ENCODE results near the gene NIP7. TPM values are rescaled to one million over a fixed set of nuclear protein-coding genes. Genes with fewer than 3 reads are reported as not detected.

Gene NIP7
- total RNA-seq, 2 experiments from 2014 or later: 43.3 to 47.1 TPM

- no peaks in the 10 kb centered on the region for H3K9me3 Mint-ChIP-seq
- no peak for DNase-seq
- intact Hi-C loops (cut with micrococcal nuclease): loop anchor here (10.0 kb wide), 1 partner anchor 1045 kb away; no protein-coding TSS in a partner anchor
- H3K27ac Mint-ChIP-seq: no peak overlapping the region
- no peak overlapping the region for H3K4me3 Mint-ChIP-seq
- ChIA-PET CTCF (no interaction called here), POLR2A (no interaction called here)
- no peaks in the 10 kb centered on the region for H3K27me3 Mint-ChIP-seq
- H3K4me1 Mint-ChIP-seq (ENCODE audit: low read depth): peaks cover 12% of the 10 kb centered on the region
- H3K36me3 Mint-ChIP-seq: peaks cover 38% of the 10 kb centered on the region
Observed at GRCh38 chr16:69319826-69320739, 19.5 kb upstream of the NIP7 start.

DNA sequence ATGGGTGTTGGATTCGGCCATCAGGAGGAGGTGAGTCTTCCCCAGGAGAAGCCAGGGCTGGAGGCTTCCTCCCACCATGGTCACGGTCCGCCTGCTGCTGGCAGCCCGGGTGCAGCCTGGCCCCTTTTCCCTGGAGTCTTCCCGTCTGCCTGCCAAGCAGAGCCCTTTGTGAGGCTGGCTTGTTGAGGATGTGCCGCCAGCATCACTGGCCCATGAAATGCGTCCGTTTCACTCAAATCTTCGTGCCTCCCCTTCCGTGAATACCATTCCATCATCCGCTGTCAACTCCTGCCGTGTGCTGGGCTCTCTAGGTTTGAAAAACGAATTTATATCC is 18.9 kb upstream of the NIP7 start:
- Mint-ChIP-seq H3K36me3 (peaks cover 38% of the 10 kb centered on the region), H3K9me3 (no peaks in the 10 kb centered on the region), H3K27me3 (no peaks in the 10 kb centered on the region), H3K27ac (no peak overlapping the region), H3K4me3 (no peak overlapping the region), H3K4me1 (ENCODE audit: low read depth) (peaks cover 15% of the 10 kb centered on the region)
- POLR2A ChIA-PET: no interaction called here
- no peak for DNase-seq
- CTCF ChIA-PET: no interaction called here
- intact Hi-C loops (cut with micrococcal nuclease): loop anchor here (10.0 kb wide), 1 partner anchor 1046 kb away; no protein-coding TSS in a partner anchor

DNA sequence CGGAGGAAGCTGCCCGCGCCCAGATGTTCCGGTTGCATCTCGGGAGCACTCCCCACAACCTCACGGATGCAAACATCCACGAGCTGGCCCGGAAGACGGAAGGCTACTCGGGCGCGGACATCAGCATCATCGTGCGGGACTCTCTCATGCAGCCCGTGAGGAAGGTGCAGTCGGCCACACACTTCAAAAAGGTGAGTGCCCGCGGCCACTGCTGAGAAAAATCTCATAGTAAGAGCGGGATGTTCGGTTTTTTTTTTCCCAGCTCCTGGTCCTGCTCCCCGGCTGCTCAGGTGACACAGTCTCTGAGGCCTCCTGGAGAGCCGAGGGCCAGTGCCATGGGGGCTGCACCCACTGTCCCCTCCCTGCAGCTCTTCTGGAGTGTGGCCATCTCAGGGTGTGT is 18.5 kb upstream of the NIP7 start:
- intact Hi-C loops (cut with micrococcal nuclease): loop anchor here (10.0 kb wide), 1 partner anchor 1046 kb away; no protein-coding TSS in a partner anchor
- peaks cover 38% of the 10 kb centered on the region for H3K36me3 Mint-ChIP-seq
- ChIA-PET POLR2A (no interaction called here), CTCF (no interaction called here)
- H3K27me3 Mint-ChIP-seq: no peaks in the 10 kb centered on the region
- H3K27ac Mint-ChIP-seq: no peak overlapping the region
- peaks cover 19% of the 10 kb centered on the region for H3K4me1 Mint-ChIP-seq (ENCODE audit: low read depth)
- DNase-seq: no peak
- no peak overlapping the region for H3K4me3 Mint-ChIP-seq
- H3K9me3 Mint-ChIP-seq: no peaks in the 10 kb centered on the region

GRCh38 chr16:69322343-69322742 is 17.2 kb upstream of the NIP7 start:
- Mint-ChIP-seq H3K9me3 (no peaks in the 10 kb centered on the region), H3K4me1 (ENCODE audit: low read depth) (peaks cover 28% of the 10 kb centered on the region), H3K27ac (no peak overlapping the region), H3K36me3 (peaks cover 38% of the 10 kb centered on the region), H3K27me3 (no peaks in the 10 kb centered on the region), H3K4me3 (no peak overlapping the region)
- intact Hi-C loops (cut with micrococcal nuclease): loop anchor here (10.0 kb wide), 1 partner anchor 1048 kb away; no protein-coding TSS in a partner anchor
- DNase-seq: no peak
- ChIA-PET POLR2A (interaction anchor here (0.6 kb wide), 1 partner anchor 758 kb away, joined by 7 read pairs; no protein-coding TSS in a partner anchor), CTCF (no interaction called here)

DNA sequence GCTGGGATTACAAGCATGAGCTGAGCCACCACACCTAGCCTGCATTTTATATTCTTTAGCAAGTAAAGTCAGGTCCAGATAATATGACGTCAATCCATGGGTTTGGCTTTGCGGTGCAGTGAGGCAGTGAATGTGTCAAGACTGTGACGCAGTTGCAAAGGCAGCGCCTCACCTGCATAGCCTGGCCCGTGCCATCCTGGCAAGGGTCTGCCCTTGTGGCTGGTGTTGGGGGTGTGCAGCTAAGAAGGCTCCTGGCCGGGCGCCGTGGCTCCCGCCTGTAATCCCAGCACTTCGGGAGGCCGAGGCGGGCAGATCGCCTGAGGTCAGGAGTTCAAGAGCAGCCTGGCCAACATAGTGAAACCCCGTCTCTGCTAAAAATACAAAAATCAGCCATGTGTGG is 16.2 kb upstream of the NIP7 start:
- CTCF ChIA-PET: interaction anchor here (1.1 kb wide), 1 partner anchor 11 kb away, joined by 3 read pairs; no protein-coding TSS in a partner anchor
- POLR2A ChIA-PET: no interaction called here

GRCh38 chr16:69324013-69324531 is 15.5 kb upstream of the NIP7 start:
- peaks cover 40% of the 10 kb centered on the region for H3K4me1 Mint-ChIP-seq (ENCODE audit: low read depth)
- ChIA-PET POLR2A (no interaction called here), CTCF (interaction anchor here (1.1 kb wide), 1 partner anchor 11 kb away, joined by 3 read pairs; no protein-coding TSS in a partner anchor)

More for the DNA sequence above, 16.2 kb upstream of the NIP7 start:
- Mint-ChIP-seq H3K4me1 (ENCODE audit: low read depth) (peaks cover 34% of the 10 kb centered on the region), H3K36me3 (peaks cover 43% of the 10 kb centered on the region), H3K27me3 (no peaks in the 10 kb centered on the region), H3K9me3 (no peaks in the 10 kb centered on the region), H3K4me3 (no peak overlapping the region), H3K27ac (no peak overlapping the region)
- intact Hi-C loops (cut with micrococcal nuclease): loop anchor here (10.0 kb wide), 1 partner anchor 1049 kb away; no protein-coding TSS in a partner anchor
- no peak for DNase-seq

DNA sequence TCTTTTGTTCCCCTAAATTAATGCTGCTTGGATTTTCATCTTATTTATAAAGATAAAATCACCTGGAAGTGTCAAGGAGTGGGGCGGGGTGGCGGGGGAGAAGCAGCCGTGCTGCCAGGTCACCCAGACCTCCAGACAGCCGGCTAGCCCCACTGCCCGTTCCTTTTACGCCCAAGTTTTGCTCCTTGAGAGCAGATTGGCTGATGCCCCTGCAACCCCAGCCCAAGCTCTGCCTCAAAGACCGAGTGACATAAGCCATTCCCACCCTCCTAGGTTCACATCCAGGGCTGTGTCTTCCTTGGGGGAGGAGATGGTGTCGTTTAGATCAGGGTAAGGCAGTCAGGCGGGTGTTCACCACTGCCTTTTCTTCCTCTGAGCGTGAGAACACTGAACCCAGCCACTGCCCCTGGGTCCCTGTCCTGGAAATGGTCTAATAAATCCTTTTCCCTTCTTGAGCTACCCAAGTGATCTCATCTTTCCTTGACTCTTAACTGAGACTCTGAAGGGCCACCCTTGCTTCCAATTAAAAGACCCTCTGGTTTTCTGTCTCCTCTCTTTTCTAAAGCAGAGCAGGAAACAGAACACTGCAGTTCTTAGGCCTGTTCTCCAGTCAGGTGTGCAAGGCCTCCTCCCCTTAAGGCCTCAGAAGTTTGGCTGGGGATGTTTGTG is 14.9 kb upstream of the NIP7 start:
- POLR2A ChIA-PET: no interaction called here
- H3K36me3 Mint-ChIP-seq: peaks cover 43% of the 10 kb centered on the region
- H3K4me1 Mint-ChIP-seq (ENCODE audit: low read depth): peaks cover 45% of the 10 kb centered on the region
- no peaks in the 10 kb centered on the region for H3K27me3 Mint-ChIP-seq
- CTCF ChIA-PET: interaction anchor here (1.1 kb wide), 1 partner anchor 12 kb away, joined by 3 read pairs; no protein-coding TSS in a partner anchor
- H3K4me3 Mint-ChIP-seq: no peak overlapping the region
- H3K27ac Mint-ChIP-seq: no peak overlapping the region
- no peaks in the 10 kb centered on the region for H3K9me3 Mint-ChIP-seq
- intact Hi-C loops (cut with micrococcal nuclease): loop anchor here (10.0 kb wide), 1 partner anchor 1050 kb away; no protein-coding TSS in a partner anchor
- no peak for DNase-seq

More at GRCh38 chr16:69324013-69324531, 15.5 kb upstream of the NIP7 start:
- DNase-seq: no peak
- Mint-ChIP-seq H3K9me3 (no peaks in the 10 kb centered on the region), H3K27me3 (no peaks in the 10 kb centered on the region), H3K4me3 (no peak overlapping the region), H3K36me3 (peaks cover 47% of the 10 kb centered on the region), H3K27ac (no peak overlapping the region)
- intact Hi-C loops (cut with micrococcal nuclease): loop anchor here (10.0 kb wide), 1 partner anchor 1049 kb away; no protein-coding TSS in a partner anchor

- POLR2A ChIA-PET: interaction anchor here (0.6 kb wide), 1 partner anchor 361 kb away, joined by 4 read pairs; no protein-coding TSS in a partner anchor
- Mint-ChIP-seq H3K27me3 (no peaks in the 10 kb centered on the region), H3K27ac (peak overlapping the region; percentile 53), H3K36me3 (peaks cover 39% of the 10 kb centered on the region), H3K9me3 (no peaks in the 10 kb centered on the region), H3K4me3 (no peak overlapping the region), H3K4me1 (ENCODE audit: low read depth) (peaks cover 45% of the 10 kb centered on the region)
- intact Hi-C loops (cut with micrococcal nuclease): loop anchor here (10.0 kb wide), 1 partner anchor 1051 kb away; no protein-coding TSS in a partner anchor
- CTCF ChIA-PET: interaction anchor here (0.6 to 1.3 kb wide), 3 partner anchors 13 to 176 kb away, joined by 3 to 4 read pairs (median 3); no protein-coding TSS in a partner anchor
- DNase-seq: no peak
Observed at GRCh38 chr16:69325784-69326171, 13.8 kb upstream of the NIP7 start.

- POLR2A ChIA-PET: interaction anchor here (0.6 to 0.7 kb wide), 2 partner anchors 362 to 414 kb away, joined by 3 to 4 read pairs; no protein-coding TSS in a partner anchor
- no peaks in the 10 kb centered on the region for H3K9me3 Mint-ChIP-seq
- CTCF ChIA-PET: interaction anchor here (1.2 to 1.3 kb wide), 2 partner anchors 13 to 176 kb away, joined by 3 to 4 read pairs; no protein-coding TSS in a partner anchor
- peak overlapping the region; percentile 53 for H3K27ac Mint-ChIP-seq
- H3K4me1 Mint-ChIP-seq (ENCODE audit: low read depth): peaks cover 45% of the 10 kb centered on the region
- H3K27me3 Mint-ChIP-seq: no peaks in the 10 kb centered on the region
- H3K36me3 Mint-ChIP-seq: peaks cover 35% of the 10 kb centered on the region
- intact Hi-C loops (cut with micrococcal nuclease): loop anchor here (10.0 kb wide), 1 partner anchor 1052 kb away; no protein-coding TSS in a partner anchor
- DNase-seq: no peak
- no peak overlapping the region for H3K4me3 Mint-ChIP-seq
Observed at GRCh38 chr16:69326172-69326873, 13.2 kb upstream of the NIP7 start.

DNA sequence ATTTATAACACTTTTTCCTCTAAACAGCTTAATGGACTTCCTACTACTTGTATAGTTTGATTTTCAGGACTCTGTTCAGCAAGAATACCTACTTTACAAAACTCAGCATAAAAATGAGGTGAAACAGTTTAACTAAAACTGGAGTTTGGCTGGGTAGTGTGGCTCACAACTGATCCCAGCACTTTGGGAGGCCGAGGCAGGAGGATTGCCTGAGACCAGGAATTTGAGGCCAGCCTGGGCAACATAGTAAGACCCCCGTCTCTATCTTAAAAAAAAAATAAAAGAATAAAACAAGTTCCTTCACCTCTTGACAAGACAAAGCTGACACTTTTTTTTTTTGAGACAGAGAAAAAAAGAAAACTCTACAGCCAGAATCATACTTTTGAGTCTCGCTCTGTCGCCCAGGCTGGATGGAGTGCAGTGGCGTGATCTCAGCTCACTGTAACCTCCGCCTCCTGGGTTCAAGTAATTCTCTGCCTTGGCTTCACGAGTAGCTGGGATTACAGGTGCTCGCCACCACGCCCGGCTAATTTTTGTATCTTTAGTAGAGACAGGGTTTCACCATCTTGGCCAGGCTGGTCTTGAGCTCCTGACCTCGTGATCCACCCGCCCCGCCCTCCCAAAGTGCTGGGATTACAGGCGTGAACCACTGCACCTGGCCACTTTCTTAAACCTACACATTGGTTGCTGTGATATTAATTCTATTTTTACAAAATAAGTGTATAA is 11.8 kb upstream of the NIP7 start:
- Mint-ChIP-seq H3K27ac (peak overlapping the region; percentile 70), H3K36me3 (peaks cover 34% of the 10 kb centered on the region), H3K27me3 (no peaks in the 10 kb centered on the region), H3K9me3 (no peaks in the 10 kb centered on the region), H3K4me1 (ENCODE audit: low read depth) (peaks cover 41% of the 10 kb centered on the region), H3K4me3 (peak overlapping the region; percentile 20)
- POLR2A ChIA-PET: interaction anchor here (1.4 kb wide), 1 partner anchor 16 kb away, joined by 6 read pairs; no protein-coding TSS in a partner anchor
- CTCF ChIA-PET: interaction anchor here (0.6 to 1.9 kb wide), 3 partner anchors 15 to 170 kb away, joined by 3 to 5 read pairs (median 3); partner anchors contain the start of gene VPS4A
- intact Hi-C loops (cut with micrococcal nuclease): loop anchor here (10.0 kb wide), 1 partner anchor 1053 kb away; no protein-coding TSS in a partner anchor
- DNase-seq: no peak
